GM19035 (cell line): ENCODE measurements around the gene ITSN1.
"Not testable (repeated sequence)": the region's sequence is repeated elsewhere in the genome, so short reads cannot be mapped to it uniquely, and the experiment has no call there.

Source experiments
- ATAC-seq: cut with Tn5 transposase; IDR thresholded peaks from one replicate; pipeline ENCODE4 v1.9.1; 2021; ENCODE audit not compliant: unreplicated experiment

ITSN1 gene

GRCh38 chr21:33857846-33858666 is 215.8 kb downstream of the ITSN1 start:
- ATAC-seq, result no peak

DNA sequence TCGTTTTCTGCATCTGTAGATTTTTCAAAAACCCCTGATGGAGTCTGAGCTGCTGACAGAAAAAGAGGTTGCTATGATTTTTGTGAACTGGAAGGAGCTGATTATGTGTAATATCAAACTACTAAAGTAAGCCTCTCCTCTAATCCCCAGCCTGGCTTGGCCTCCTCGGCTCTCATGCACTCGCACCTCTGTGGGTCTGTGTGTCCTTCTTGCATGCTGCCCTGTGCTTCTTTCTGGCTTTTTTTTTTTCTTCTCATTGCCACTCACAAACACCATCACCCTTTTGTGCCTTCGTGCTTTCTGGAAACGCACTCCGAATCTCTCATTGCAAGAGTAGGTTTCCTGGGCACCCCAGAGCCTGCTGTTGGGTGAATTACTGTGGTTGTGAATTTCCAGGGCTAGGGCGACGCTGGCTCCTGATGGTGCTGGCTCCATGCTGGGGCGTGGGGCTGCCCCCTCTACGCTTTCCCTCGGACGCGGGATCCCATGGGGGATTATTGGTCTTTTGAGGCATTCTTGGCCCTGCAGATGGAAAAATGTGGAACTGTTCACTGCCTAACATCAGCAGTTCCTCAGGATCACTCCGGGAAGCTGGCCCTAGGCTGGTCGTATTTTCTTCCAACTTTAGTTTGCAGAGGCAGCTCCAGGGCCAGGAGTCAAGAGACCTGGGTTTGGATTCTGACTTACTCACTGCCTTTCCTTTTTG is 216.5 kb downstream of the ITSN1 start:
- ATAC-seq, result no peak

DNA sequence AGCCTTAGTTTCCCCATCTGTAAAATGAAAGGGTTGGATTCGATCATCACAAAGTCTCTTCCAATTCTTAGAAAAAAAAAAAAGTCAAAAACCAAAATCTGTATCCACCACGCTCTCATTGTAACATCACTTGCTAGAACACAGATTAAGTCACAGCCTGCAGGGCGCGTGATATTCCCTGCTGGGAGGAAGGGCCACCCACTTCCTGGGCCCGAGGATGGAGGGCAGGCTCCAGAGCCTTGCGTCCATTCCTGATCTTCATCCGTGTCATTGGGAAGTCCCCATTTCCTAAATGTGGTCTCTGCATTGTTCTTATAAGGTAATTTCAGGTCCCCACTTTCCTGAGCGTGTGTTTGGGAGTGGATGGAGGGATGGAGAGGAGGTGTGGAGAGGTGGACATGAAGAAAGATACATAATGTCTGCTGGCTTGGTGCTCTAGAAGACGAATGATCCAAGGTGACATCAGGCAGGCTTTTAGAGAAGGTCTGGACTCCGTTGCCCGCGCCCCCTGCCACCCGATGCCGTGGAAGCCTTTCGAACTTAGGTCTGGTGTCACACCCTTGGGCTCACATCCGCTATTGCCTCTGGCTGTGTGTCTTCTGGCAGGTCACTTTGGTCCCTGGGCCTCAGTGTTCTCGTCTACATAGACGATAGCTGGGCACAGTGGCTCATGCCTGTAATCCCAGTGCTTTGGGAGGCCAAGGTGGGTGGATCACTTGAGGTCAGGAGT is 217.2 kb downstream of the ITSN1 start:
- no peak for ATAC-seq

- no peak for ATAC-seq
Observed at GRCh38 chr21:33860332-33860879, 218.1 kb downstream of the ITSN1 start.

GRCh38 chr21:33861125-33861524 is 218.8 kb downstream of the ITSN1 start:
- no peak for ATAC-seq

GRCh38 chr21:33863191-33863590 is 220.9 kb downstream of the ITSN1 start:
- ATAC-seq, result not testable (repeated sequence)

DNA sequence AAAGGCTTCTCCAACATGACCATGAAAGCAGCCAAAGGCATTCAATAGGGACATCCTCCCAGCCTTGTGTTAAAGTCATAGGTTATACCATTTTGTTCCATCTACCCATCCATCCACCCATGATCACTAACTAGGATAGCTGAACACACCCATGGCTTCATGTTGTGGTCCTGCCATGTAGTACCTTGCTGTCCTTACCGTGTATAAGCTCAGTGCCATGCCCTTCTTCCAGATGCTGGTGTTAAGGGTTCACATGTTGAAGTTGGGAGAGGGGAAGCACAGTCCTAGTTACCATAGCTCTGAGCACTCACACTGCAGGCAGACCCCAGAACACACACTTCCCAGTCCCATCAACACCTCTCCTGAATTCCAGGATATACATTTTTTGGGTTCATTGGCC is 221.8 kb downstream of the ITSN1 start:
- ATAC-seq, result no peak

- ATAC-seq, result no peak
Observed at GRCh38 chr21:33865176-33865575, 222.9 kb downstream of the ITSN1 start.

GRCh38 chr21:33865996-33866575 is 223.8 kb downstream of the ITSN1 start:
- no peak for ATAC-seq

- no peak for ATAC-seq
Observed at GRCh38 chr21:33866826-33867225, 224.5 kb downstream of the ITSN1 start.

DNA sequence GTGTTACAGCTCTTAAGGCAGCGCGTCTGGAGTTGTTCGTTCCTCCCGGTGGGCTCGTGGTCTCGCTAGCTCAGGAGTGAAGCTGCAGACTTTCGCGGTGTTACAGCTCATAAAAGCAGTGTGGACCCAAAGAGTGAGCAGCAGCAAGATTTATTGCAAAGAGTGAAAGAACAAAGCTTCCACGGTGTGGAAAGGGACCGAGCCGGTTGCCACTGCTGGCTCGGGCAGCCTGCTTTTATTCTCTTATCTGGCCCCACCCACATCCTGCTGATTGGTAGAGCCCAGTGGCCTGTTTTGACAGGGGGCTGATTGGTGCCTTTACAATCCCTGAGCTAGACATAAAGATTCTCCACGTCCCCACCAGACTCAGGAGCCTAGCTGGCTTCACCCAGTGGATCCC is 225.6 kb downstream of the ITSN1 start:
- ATAC-seq, result not testable (repeated sequence)

GRCh38 chr21:33869873-33870272 is 227.6 kb downstream of the ITSN1 start:
- ATAC-seq, result no peak

DNA sequence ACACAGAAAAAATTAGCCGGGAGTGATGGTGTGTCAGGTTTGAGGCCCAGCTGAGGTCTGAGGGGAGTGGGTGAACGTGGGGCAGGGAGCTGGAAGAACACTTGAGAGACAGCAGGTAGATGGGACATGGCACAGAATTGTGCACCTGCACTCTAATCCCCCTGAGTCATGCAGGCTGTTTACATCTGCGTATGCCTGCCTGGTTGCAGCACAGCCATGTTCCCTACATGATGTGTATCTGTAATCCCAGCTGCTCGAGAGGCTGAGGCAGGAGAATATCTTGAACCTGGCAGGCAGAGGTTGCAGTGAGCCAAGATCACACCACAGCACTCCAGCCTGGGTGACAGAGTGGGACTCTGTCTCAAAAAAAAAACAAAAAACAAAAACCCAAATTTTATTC is 228.5 kb downstream of the ITSN1 start:
- no peak for ATAC-seq

GRCh38 chr21:33871171-33871570 is 228.9 kb downstream of the ITSN1 start:
- ATAC-seq, result no peak

DNA sequence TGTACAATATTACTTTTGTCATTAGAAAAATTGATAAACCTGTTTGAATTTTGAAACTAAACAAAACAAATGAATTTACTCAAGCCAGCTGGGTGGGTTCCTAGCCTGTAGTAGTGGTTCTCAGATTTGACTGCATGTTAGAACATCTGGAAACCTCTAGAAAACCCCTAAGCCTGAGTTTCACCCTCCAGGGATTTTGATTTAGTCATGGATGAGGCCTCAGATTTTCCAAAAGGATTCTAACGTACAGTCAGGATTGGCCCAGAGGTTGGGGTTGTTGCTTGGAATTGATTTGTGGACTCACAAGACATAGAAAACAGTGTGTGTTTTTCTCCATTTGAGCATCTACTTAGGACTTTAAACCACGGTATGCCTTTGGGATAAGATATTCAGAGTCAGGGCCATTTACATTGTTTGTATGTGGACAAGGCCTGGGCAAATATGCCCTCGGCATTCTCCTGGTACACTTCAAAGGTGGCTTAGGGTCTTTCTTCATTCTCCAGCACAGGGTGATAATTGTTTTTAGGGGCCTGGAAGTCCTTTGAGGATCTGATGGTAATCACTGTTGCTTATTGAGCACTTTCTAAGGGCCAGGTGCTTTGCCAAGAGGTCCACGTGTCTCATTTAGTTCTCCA is 230.7 kb downstream of the ITSN1 start:
- no peak for ATAC-seq

DNA sequence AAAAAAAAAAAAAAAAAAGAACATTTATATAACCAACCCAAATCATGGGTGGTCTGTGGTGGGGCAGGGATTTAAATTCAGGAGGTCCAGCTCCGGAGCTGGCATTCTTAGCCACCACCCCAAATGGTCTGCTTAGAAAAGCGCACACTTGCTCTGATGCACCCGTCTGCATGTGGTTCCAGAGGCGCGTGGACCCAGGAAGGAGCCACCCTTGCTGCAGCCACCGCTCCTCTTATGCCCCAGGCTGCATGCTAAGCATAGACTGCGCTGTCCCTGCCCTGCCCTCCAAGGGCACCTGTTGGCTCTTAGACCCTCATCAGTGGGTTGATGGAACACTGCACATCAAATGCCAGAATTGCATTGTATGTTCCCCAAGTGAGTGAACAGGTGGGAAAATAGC is 231.9 kb downstream of the ITSN1 start:
- no peak for ATAC-seq

DNA sequence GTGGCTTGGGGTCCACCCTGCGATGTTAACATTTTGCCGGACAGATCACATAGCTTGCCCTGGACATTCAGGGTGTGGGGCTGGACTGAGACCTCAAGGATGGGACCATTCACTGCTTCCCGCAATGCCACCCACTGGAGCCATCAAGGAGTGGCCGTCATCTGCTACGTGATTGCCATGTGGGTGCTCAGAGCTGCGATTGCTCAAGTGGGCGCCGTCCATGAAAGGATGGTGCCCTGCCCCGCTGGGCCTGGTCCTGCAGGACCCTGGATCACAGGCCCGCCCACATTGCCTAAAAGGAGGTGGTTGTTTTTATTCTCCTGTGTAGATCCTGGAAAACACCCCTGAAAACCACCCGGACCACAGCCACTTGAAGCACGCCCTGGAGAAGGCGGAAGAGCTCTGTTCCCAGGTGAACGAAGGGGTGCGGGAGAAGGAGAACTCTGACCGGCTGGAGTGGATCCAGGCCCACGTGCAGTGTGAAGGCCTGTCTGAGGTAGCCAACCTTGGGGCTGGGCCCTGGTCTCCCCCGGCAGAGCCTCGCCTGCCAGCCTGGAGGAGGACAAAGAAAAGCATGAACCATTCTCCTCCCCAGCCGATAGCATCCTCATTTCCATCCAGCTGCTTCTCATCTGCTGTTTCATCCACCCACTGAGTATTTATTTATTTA is 232.9 kb downstream of the ITSN1 start:
- no peak for ATAC-seq

GRCh38 chr21:33878824-33879223 is 236.5 kb downstream of the ITSN1 start:
- ATAC-seq, result no peak

GRCh38 chr21:33880626-33881025 is 238.3 kb downstream of the ITSN1 start:
- no peak for ATAC-seq
